Choroid plexus epithelial cell (primary cell): ENCODE data around the gene SAMD8.

Source experiments
- DNase-seq: peaks from one replicate; pipeline ENCODE4 v3.0.0-alpha.2; 2010; ENCODE audit warnings: low read depth
- H3K4me3 ChIP-seq: 2 replicates; pipeline ENCODE4 v1.5.1; 2011; ENCODE audit warnings: low read depth, mild to moderate bottlenecking, control low read depth, low read length, moderate library complexity
- CTCF ChIP-seq: conservative IDR thresholded peaks from 2 replicates; pipeline ENCODE4 v1.5.1; 2011; ENCODE audit warnings: low read depth, mild to moderate bottlenecking, control low read depth, inconsistent platforms, low read length, moderate library complexity

SAMD8 gene

DNA sequence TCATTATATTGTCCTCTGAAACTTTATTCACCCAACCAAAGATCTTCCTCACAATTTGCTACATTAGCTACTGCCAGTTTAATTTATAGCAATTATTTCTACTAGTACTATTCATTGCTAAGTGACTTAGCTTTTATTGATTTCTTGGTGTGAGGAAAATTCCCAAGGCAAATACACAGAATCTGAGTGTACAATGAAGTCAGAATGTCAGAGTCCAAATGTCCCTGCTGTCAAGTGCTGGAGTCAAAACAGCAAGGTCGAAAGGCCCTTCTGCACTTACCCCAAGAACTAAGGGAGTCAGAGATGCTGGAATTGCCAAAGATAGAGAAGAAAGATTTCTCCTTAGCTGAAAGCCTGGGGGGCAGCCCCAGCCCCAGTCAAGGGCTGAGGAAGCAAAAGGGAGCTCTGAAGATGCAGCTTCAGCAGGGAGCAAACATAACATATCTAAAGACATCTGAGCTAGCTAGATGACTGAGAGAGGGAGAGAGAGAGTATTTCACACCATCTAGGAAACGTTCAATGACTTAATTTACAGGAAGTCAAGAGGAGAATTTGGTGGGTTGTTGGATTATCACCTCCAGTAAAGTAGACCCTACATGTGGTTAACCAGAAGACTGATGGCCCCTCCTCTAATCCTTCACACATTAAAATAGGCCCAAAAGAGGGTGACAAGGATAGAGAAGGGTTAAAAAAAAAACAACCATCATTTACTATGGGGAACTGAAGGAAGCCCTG lies 36.6 kb upstream of the SAMD8 start:
- no peak overlapping the region for H3K4me3 ChIP-seq
- DNase-seq = no peak
- no peak for TF ChIP-seq CTCF

- DNase-seq = no peak
- TF ChIP-seq CTCF = no peak
- no peak overlapping the region for H3K4me3 ChIP-seq
Measured at GRCh38 chr10:75076348-75076747, 35.1 kb upstream of the SAMD8 start.

DNA sequence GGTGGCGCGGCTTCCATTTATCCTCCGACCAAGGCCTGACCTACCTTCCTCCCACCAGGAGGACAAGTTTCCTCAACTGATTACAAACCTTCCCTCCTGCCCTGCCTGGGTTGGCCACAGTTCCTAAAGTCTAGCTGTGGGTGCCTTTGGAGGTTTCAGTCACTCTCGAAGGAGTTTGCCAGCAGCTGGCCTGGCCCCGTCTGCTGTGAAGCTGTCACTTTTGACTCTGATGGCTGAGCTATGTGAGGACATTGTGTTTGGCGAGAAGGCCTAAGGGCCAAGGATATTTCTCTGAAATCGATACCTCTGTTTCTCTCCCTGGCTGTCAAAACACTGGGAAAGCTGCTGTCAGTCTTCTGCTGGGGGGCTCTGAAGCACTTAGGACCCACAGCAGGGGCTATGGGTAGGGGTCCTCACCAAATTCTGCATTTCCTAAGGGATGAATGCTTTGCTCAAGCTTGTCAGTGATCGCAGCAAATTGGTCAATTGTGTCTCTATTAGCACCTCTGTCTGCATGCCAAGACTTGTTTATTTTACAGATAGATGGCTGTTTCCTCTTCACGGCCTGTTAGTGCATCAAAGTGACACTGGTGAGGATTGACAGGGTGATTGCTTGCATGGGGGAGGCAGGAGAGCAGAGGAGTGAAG lies 31.9 kb upstream of the SAMD8 start:
- no peak for DNase-seq
- H3K4me3 ChIP-seq = no peak overlapping the region
- TF ChIP-seq CTCF = no peak

DNA sequence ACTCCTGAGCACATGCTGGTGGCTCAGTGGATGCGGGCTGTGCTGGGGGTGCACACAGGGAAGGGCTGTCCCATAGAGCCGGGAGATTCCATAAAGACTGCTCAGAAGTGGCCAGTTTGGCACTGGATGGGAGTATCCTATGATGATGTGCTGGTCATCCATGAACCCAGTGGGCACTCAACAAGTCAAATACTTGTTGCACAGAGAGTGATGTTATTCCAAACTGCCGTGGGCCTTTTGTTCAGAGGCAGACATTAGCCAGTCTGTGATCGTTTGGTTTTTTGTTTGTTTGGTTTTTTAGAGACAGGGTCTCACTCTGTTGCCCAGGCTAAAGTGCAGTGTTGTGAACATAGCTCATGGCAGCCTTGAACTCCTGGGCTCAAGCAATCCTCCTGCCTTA lies 30.9 kb upstream of the SAMD8 start:
- TF ChIP-seq CTCF = no peak

DNA sequence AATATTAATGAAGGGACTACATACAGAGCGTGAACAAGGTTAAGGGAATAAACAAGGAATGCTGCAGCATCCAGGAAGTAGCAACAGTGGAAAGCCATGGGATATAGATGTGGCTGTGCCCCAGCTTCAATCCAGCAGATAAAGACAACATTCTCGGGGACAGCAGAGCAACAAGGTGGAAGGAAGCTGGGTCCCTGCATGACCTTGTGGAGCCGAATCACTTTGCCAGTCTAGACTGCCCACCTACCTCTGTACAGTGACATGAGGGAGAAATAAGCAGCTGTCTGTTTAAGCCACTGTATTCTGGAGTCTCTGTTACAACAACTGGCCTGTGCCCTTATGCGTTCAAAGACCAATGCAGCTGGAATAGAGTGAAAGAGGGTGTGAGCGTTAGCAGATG lies 30.1 kb upstream of the SAMD8 start:
- H3K4me3 ChIP-seq = no peak overlapping the region
- no peak for TF ChIP-seq CTCF
- DNase-seq = no peak

More for the DNA sequence above, 30.9 kb upstream of the SAMD8 start:
- no peak for DNase-seq
- no peak overlapping the region for H3K4me3 ChIP-seq

DNA sequence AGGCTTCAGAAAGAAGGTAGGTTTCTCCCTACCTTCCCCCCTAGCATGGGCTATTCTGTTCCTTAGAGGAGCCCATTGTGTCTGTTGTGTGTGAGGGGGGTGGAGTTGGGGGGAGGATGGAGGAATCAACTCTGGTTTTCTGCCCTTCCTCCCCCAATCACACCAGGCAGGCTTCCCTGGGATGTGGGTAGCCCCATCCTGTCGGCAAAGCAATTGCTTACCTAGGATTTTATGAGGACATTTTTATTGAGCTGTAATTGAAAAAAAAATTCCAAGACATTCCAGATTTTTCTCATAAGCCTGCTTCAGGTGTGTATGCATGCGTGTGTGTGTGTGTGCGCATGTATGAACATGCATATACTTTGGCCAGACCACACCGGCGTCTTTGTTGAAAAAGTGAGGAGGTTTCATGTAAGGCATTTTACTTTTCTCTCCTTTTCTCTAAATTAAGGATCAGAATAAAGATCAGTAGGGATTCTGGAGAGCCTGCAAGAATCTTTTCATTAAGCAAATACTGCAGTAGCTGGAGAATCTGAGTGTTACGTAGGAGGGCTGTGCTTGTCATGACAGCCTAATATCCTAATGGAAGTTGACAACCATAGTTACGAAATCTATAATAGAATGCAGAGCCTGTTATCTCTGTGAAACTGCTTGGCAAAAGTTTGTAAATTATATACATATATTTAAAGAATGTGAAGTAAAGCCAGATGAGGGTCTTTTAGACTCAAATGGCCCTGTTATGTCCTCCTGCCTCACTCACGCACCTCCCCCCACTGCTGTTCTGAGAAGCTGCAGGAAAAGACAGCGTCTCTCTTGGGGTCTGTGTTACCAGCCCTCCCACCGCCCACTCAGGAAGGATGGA lies 27.3 kb upstream of the SAMD8 start:
- no peak overlapping the region for H3K4me3 ChIP-seq
- DNase-seq = peak; percentile 24
- TF ChIP-seq CTCF = no peak
